T-helper 1 cell treated with Interleukin-12 subunit alpha and Interleukin-12 subunit beta and Interleukin-4 antibody, amounts not matched to agents 30 ng/mL and 1 ng/mL, for 36 hours (primary cell): ENCODE data around the gene SURF1. TPM values are rescaled to one million over a fixed set of nuclear protein-coding genes. Genes with fewer than 3 reads are reported as not detected.
"Not testable (repeated sequence)": the region's sequence is repeated elsewhere in the genome, so short reads cannot be mapped to it uniquely, and the experiment has no call there.

ENCODE experiments used
- intact Hi-C: fragments of 100-400 bp; cut with micrococcal nuclease; formaldehyde crosslinking; loops from one replicate; pipeline ENCODE4 v1.15.1; 2024
- total RNA-seq: library from RNA; stranded (reverse); gene quantifications from 2 replicates; pipeline ENCODE4 v1.2.3, GENCODE V29; 2022

Gene SURF1
- total RNA-seq, 1 donor from 2014 or later, result 46.9 TPM

GRCh38 chr9:133329306-133330156 lies 26.8 kb downstream of the SURF1 start:
- intact Hi-C loops, result loop anchor here (1.0 to 2.0 kb wide), 2 partner anchors 90 to 143 kb away; no protein-coding TSS in a partner anchor

DNA sequence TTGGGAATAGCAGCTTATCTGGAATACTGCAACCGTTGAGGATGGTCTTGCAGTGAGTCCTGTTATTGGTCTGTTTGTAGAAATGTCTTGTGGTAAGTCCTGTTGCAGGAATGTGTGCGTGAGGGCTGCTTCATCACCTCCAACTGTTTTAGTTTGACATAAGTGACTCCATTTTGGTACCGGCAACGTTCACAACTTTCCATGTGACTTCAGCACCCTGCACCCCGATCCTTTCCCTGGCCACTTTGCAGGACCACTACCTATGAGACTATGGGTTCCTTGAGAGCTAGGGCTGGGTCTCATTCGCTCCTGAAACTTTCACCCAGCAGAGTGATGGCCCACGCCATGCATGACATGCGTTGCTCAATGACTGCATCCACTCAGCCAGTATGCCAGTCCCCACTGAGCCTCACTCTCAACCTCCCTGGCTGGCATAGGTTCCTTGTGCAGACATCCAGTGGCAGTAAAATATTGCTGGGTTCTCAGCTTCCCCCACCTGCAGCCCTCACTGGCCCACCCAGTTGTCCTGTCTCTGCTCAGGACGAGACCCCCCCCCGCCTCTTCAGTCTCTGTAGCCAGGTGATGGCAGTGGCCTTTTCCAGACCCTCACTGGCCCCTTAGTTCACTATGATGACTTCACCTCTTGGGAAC lies 28.3 kb downstream of the SURF1 start:
- intact Hi-C loops, result loop anchor here (2.0 kb wide), 1 partner anchor 141 kb away; no protein-coding TSS in a partner anchor

GRCh38 chr9:133327021-133327420 lies 29.3 kb downstream of the SURF1 start:
- intact Hi-C loops, result not testable (repeated sequence)

- intact Hi-C loops, result no loop called here
Observed at GRCh38 chr9:133323991-133324703, 32.1 kb downstream of the SURF1 start.

GRCh38 chr9:133323211-133323610 lies 33.1 kb downstream of the SURF1 start:
- intact Hi-C loops, result no loop called here

GRCh38 chr9:133322701-133323100 lies 33.6 kb downstream of the SURF1 start:
- intact Hi-C loops, result no loop called here

- intact Hi-C loops, result no loop called here
Observed at GRCh38 chr9:133321411-133321935, 34.8 kb downstream of the SURF1 start.

GRCh38 chr9:133320421-133320881 lies 35.8 kb downstream of the SURF1 start:
- intact Hi-C loops, result no loop called here

GRCh38 chr9:133317551-133317950 lies 38.7 kb downstream of the SURF1 start:
- intact Hi-C loops, result not testable (repeated sequence)

GRCh38 chr9:133315997-133316396 lies 40.3 kb downstream of the SURF1 start:
- intact Hi-C loops, result no loop called here

GRCh38 chr9:133309608-133310007 lies 46.7 kb downstream of the SURF1 start:
- intact Hi-C loops, result no loop called here

DNA sequence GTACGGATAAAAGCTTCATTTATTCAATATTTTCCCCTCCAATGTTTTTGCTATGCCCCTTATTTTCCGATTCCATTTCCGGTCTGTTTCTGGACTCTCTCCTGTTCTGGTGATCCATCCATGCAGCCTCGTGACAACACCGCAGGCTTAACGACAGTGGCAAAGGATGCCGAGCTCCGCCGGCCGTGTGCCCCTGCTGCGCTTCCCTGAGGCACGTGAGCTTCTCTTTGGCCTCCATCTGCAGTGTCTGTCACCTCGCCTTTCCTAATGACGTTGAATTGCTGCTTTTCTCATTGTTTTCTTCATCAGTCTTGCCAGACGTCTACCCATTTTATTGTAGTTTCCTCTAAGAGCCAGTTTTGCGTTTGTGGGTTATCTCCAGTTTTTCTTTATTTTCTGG lies 49.0 kb downstream of the SURF1 start:
- intact Hi-C loops, result no loop called here

- intact Hi-C loops, result no loop called here
Observed at GRCh38 chr9:133306242-133307204, 49.8 kb downstream of the SURF1 start.

DNA sequence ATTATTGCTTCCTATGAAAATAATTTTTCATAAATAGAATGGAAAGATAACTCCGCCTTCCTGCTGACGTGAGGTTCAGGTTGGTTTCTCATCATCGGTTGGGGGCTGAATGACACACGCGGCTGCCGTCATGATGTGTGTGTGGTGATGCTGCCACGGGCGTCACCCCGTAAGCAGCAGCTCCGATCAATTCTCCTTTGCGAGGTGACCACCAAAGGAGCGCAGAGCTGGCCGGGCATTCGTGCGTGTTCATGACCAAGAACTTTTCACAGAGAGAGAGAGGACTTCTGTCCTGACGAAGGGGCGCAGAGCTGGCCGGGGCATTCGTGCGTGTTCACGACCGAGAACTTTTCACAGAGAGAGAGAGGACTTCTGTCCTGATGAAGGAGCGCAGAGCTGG lies 50.6 kb downstream of the SURF1 start:
- intact Hi-C loops, result no loop called here

GRCh38 chr9:133304477-133305377 lies 51.6 kb downstream of the SURF1 start:
- intact Hi-C loops, result no loop called here

DNA sequence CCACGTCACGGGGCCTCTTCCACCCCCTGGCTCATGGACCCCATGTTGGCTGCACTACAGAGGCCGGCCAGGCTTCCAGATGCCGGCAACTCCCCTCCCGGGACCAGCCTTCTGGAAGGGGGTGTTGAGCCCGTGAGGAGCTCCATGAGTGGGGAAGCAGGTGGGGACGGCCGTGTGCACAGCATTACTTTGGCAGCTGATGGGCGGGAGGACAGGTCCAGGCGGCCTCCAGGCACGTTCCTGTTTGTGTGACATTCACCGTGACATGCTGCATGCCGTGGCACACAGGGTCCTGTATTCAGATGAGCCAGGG lies 52.2 kb downstream of the SURF1 start:
- intact Hi-C loops, result no loop called here

DNA sequence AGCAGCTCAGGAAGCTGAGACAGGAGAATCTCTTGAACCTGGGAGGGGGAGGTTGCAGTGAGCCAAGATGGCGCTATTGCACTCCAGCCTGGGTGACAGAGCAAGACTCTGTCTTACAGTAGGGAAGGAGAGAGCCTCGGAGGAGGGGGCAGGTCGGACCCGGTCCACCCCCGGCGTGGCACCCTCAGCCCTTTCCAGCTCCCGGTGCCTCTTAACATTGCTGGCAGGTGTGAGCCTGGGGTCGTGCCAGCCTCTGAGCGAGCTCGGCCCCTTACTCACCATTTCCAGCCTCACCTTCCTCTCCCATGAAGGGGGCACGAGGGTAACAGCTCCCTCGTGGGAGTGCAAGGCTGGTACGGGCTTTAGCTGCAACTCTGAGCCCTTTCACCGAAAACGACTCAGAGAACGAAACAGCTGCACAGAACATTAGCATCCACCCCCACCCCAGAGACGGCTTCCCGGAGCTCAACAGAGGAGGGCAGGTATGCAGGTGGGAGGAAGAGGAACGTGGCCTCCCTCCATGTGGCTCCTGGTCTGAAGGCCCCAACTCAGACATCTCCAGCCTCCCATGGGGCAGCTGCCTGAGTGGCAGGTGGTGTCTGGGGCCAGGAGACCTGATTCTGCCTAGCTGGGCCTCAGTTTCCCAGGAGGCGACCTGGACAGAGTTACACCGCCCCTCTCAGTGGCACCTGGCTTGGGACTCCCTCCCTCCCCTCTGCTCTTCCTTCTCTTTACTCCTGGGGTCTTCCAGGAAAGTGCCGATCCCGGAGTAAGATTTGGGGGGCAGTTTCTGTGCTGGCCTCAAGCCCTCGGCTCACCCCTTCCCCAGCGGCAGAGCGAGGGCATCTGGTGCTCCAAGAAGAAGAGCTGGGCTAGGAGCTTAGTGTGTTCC lies 52.8 kb downstream of the SURF1 start:
- intact Hi-C loops, result no loop called here
